H9 (cell line): ENCODE measurements around the gene MRPL46. TPM values are rescaled to one million over a fixed set of nuclear protein-coding genes. Genes with fewer than 3 reads are reported as not detected.

Source experiments
- DNase-seq: peaks from one replicate; pipeline ENCODE4 v3.0.0-alpha.2; 2017
- H2AFZ ChIP-seq: one replicate; pipeline ENCODE4 v1.6.1; 2013; ENCODE audit warnings: mild to moderate bottlenecking, low read length, control low read depth, moderate library complexity
- H2AK5ac ChIP-seq: 2 replicates; pipeline ENCODE4 v1.6.1; 2013; ENCODE audit warnings: low read length, control low read depth, mixed read lengths; ENCODE audit not compliant: insufficient read length
- H2BK120ac ChIP-seq: one replicate; pipeline ENCODE4 v1.6.1; 2013; ENCODE audit warnings: low read depth, mild to moderate bottlenecking, low read length, control low read depth, inconsistent platforms; ENCODE audit not compliant: poor library complexity, severe bottlenecking
- H2BK12ac ChIP-seq: 2 replicates; pipeline ENCODE4 v1.6.1; 2013; ENCODE audit warnings: low read length, control low read depth, mixed read lengths, low read depth; ENCODE audit not compliant: insufficient read length
- H2BK15ac ChIP-seq: 2 replicates; pipeline ENCODE4 v1.6.1; 2013; ENCODE audit warnings: low read depth, low read length, control low read depth
- H2BK20ac ChIP-seq: one replicate; pipeline ENCODE4 v1.6.1; 2013; ENCODE audit warnings: low read depth, mild to moderate bottlenecking, low read length, control low read depth, inconsistent platforms; ENCODE audit not compliant: poor library complexity, severe bottlenecking
- H2BK5ac ChIP-seq: 2 replicates; pipeline ENCODE4 v1.6.1; 2013; ENCODE audit warnings: low read length, control low read depth, mixed read lengths; ENCODE audit not compliant: insufficient read length
- H3K14ac ChIP-seq: 2 replicates; pipeline ENCODE4 v1.6.1; 2013; ENCODE audit warnings: low read length, control low read depth; ENCODE audit not compliant: insufficient read depth
- H3K18ac ChIP-seq: 2 replicates; pipeline ENCODE4 v1.6.1; 2013; ENCODE audit warnings: low read depth, mild to moderate bottlenecking, mixed read lengths, low read length, control low read depth; ENCODE audit not compliant: insufficient read length
- H3K23ac ChIP-seq: 2 replicates; pipeline ENCODE4 v1.6.1; 2013; ENCODE audit warnings: low read length, control low read depth, mixed read lengths, low read depth; ENCODE audit not compliant: insufficient read length
- H3K23me2 ChIP-seq: 2 replicates; pipeline ENCODE4 v1.6.1; 2013; ENCODE audit warnings: low read depth, mild to moderate bottlenecking, mixed read lengths, low read length, control low read depth; ENCODE audit not compliant: insufficient read length, poor library complexity, severe bottlenecking
- H3K27ac ChIP-seq: 2 replicates; pipeline ENCODE4 v1.5.1; 2013; ENCODE audit warnings: low read length, control low read depth, mixed read lengths, low read depth; ENCODE audit not compliant: insufficient read length
- H3K27me3 ChIP-seq: 2 replicates; pipeline ENCODE4 v1.6.1; 2013; ENCODE audit warnings: low read length, control low read depth, inconsistent platforms; ENCODE audit not compliant: insufficient read depth
- H3K4ac ChIP-seq: 2 replicates; pipeline ENCODE4 v1.6.1; 2013; ENCODE audit warnings: low read depth, mild to moderate bottlenecking, control low read depth, inconsistent platforms, low read length, moderate library complexity
- H3K4me1 ChIP-seq: 2 replicates; pipeline ENCODE4 v1.6.1; 2013; ENCODE audit warnings: low read length, control low read depth, inconsistent platforms; ENCODE audit not compliant: insufficient read depth
- H3K4me2 ChIP-seq: 2 replicates; pipeline ENCODE4 v1.6.1; 2013; ENCODE audit warnings: low read length, control low read depth, mixed read lengths; ENCODE audit not compliant: insufficient read length, insufficient read depth
- H3K56ac ChIP-seq: 2 replicates; pipeline ENCODE4 v1.6.1; 2013; ENCODE audit warnings: low read depth, mild to moderate bottlenecking, mixed read lengths, low read length, control low read depth; ENCODE audit not compliant: insufficient read length
- H3K79me1 ChIP-seq: 2 replicates; pipeline ENCODE4 v1.6.1; 2013; ENCODE audit warnings: low read depth, mild to moderate bottlenecking, moderate library complexity, low read length, control low read depth, inconsistent platforms; ENCODE audit not compliant: insufficient read depth, poor library complexity, severe bottlenecking
- H3K79me2 ChIP-seq: 2 replicates; pipeline ENCODE4 v1.6.1; 2013; ENCODE audit warnings: low read length, control low read depth, inconsistent platforms; ENCODE audit not compliant: insufficient read depth
- H3K9ac ChIP-seq: 2 replicates; pipeline ENCODE4 v1.6.1; 2013; ENCODE audit warnings: low read length, control low read depth, mixed read lengths; ENCODE audit not compliant: insufficient read length; ENCODE audit errors: extremely low read depth
- H3K9me3 ChIP-seq: one replicate; pipeline ENCODE4 v1.6.1; 2013; ENCODE audit warnings: low read depth, low read length, inconsistent platforms; ENCODE audit not compliant: control insufficient read depth
- H3T11ph ChIP-seq: one replicate; pipeline ENCODE4 v1.6.1; 2013; ENCODE audit warnings: mild to moderate bottlenecking, low read length, control low read depth, inconsistent platforms
- H4K20me1 ChIP-seq: one replicate; pipeline ENCODE4 v1.6.1; 2013; ENCODE audit not compliant: control insufficient read depth, insufficient read length, insufficient read depth
- H4K5ac ChIP-seq: 2 replicates; pipeline ENCODE4 v1.6.1; 2013; ENCODE audit warnings: low read depth, mild to moderate bottlenecking, mixed read lengths, low read length, control low read depth; ENCODE audit not compliant: insufficient read length
- H4K8ac ChIP-seq: replicated peaks from 2 replicates; pipeline ENCODE4 v1.6.1; 2013; ENCODE audit warnings: low read length, control low read depth, mixed read lengths, low read depth; ENCODE audit not compliant: insufficient read length
- H4K91ac ChIP-seq: 2 replicates; pipeline ENCODE4 v1.6.1; 2013; ENCODE audit warnings: low read depth, mild to moderate bottlenecking, moderate library complexity, mixed read lengths, low read length, control low read depth; ENCODE audit not compliant: insufficient read length
- H3K27ac Mint-ChIP-seq, 3 experiments: 2 replicates in 2 of 3; 3 replicates in 1 of 3; pipeline ENCODE4 v1.8.0; 2020 to 2021; ENCODE audit warnings: mixed read lengths in 3 of 3, mild to moderate bottlenecking in 1 of 3, moderate library complexity in 1 of 3
- H3K27me3 Mint-ChIP-seq: 2 replicates; pipeline ENCODE4 v1.8.0; 2021; ENCODE audit warnings: low read depth, mild to moderate bottlenecking, moderate library complexity, mixed read lengths
- H3K36me3 Mint-ChIP-seq, 3 experiments: 2 replicates in 2 of 3; 3 replicates in 1 of 3; pipeline ENCODE4 v1.8.0; 2020 to 2021; ENCODE audit warnings: low read depth in 3 of 3, mixed read lengths in 3 of 3; ENCODE audit not compliant: insufficient read depth in 1 of 3
- H3K4me1 Mint-ChIP-seq, 2 experiments: 2 replicates each; pipeline ENCODE4 v1.8.0; 2020; ENCODE audit warnings: mixed read lengths in 2 of 2
- H3K4me3 Mint-ChIP-seq, 2 experiments: 2 replicates in 1 of 2; 3 replicates in 1 of 2; pipeline ENCODE4 v1.8.0; 2020 to 2021; ENCODE audit warnings: mild to moderate bottlenecking in 2 of 2, mixed read lengths in 2 of 2, moderate library complexity in 1 of 2
- H3K9me3 Mint-ChIP-seq, 2 experiments: 2 replicates in 1 of 2; 3 replicates in 1 of 2; pipeline ENCODE4 v1.8.0; 2020; ENCODE audit warnings: mild to moderate bottlenecking in 2 of 2, mixed read lengths in 2 of 2, moderate library complexity in 1 of 2
- WGBS: extraction: QIAGEN DNeasy Blood & Tissue Kit; methylation state at CpG from one replicate; pipeline ENCODE4 v1.1.7; 2013; ENCODE audit warnings: missing lambda C conversion rate, low lambda C conversion rate, mixed read lengths; ENCODE audit not compliant: insufficient read length; ENCODE audit errors: extremely low coverage; 5-methylcytosine and 5-hydroxymethylcytosine counted together
- total RNA-seq: library from RNA; stranded (reverse); gene quantifications from 2 replicates; pipeline ENCODE4 v1.2.1, GENCODE V29; 2021
- TF ChIP-seq, protein P1 (sequence below): fragments of 200-600 bp; sonication (generic); conservative IDR thresholded peaks from 3 replicates; pipeline ENCODE4 v1.8.0; 2021; ENCODE audit warnings: antibody characterized with exemption, mild to moderate bottlenecking

The MRPL46 gene
- total RNA-seq, 1 experiment from 2014 or later, result 29.3 TPM

DNA sequence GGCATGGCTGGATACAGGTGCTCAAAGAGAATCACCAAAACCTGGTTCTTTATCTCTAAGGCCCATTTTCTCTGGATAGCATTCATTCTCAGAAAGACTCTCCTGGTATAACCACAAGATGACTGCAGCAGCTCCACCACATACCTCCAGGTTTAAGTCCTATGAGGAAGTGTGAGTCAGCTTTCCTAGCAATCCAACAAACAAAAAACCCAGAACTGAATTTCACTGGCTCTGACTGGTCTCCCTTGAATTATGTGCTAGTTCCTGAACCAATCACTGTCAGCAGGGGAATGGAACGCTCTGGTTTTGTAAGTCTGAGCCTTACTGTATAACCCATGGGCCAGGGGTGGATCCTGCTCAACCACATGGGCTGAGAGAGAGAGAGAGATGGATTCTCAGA is 27.2 kb downstream of the MRPL46 start:
- Histone ChIP-seq H4K91ac (no peak overlapping the region), H3K79me2 (no peaks in the 10 kb centered on the region), H3K9ac (no peak overlapping the region), H3K4ac (no peak overlapping the region), H3K9me3 (no peaks in the 10 kb centered on the region), H3K79me1 (no peaks in the 10 kb centered on the region), H2BK15ac (no peak overlapping the region), H4K8ac (no peak overlapping the region), H2BK12ac (no peak overlapping the region), H3K56ac (no peak overlapping the region), H3K27me3 (no peaks in the 10 kb centered on the region), H3K18ac (no peak overlapping the region), H4K20me1 (no peaks in the 10 kb centered on the region), H3T11ph (no peak overlapping the region), H4K5ac (no peak overlapping the region), H2BK5ac (no peak overlapping the region), H2AK5ac (no peak overlapping the region), H3K14ac (no peak overlapping the region), H2BK20ac (no peak overlapping the region), H3K4me2 (no peak overlapping the region), H2AFZ (no peak overlapping the region), H3K4me1 (peaks cover 2% of the 10 kb centered on the region; the same call in 1 of the 2 replicates), H3K27ac (no peak overlapping the region), H3K23me2 (no peaks in the 10 kb centered on the region), H3K23ac (no peak overlapping the region), H2BK120ac (no peak overlapping the region)
- H3K4me1 Mint-ChIP-seq, result peaks cover 9 to 17% of the 10 kb centered on the region in 2 experiments
- no peak overlapping the region for H3K4me3 Mint-ChIP-seq
- peaks cover 18 to 19% of the 10 kb centered on the region in 2 experiments for H3K9me3 Mint-ChIP-seq
- no peak for DNase-seq
- H3K27ac Mint-ChIP-seq, result no peak overlapping the region
- no peaks in the 10 kb centered on the region for H3K36me3 Mint-ChIP-seq
- TF ChIP-seq, protein P1, sequence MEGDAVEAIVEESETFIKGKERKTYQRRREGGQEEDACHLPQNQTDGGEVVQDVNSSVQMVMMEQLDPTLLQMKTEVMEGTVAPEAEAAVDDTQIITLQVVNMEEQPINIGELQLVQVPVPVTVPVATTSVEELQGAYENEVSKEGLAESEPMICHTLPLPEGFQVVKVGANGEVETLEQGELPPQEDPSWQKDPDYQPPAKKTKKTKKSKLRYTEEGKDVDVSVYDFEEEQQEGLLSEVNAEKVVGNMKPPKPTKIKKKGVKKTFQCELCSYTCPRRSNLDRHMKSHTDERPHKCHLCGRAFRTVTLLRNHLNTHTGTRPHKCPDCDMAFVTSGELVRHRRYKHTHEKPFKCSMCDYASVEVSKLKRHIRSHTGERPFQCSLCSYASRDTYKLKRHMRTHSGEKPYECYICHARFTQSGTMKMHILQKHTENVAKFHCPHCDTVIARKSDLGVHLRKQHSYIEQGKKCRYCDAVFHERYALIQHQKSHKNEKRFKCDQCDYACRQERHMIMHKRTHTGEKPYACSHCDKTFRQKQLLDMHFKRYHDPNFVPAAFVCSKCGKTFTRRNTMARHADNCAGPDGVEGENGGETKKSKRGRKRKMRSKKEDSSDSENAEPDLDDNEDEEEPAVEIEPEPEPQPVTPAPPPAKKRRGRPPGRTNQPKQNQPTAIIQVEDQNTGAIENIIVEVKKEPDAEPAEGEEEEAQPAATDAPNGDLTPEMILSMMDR, result no peak
- peaks cover 26% of the 10 kb centered on the region for H3K27me3 Mint-ChIP-seq
- WGBS, result no CpG with 5 or more reads among the region's 1 CpG
